HepG2 (cell line): Measurements from ENCODE around the gene IL1RAP. TPM values are rescaled to one million over a fixed set of nuclear protein-coding genes. Genes with fewer than 3 reads are reported as not detected.
A peak's percentile ranks its signal among the peaks of the same experiment; 100 is the strongest.

Source experiments
- ATAC-seq: fragments of 200-7000 bp; cut with Tn5 transposase; 3 replicates; pipeline ENCODE4 v1.9.1; 2020; ENCODE audit warnings: mild to moderate bottlenecking, moderate library complexity
- BruUV-seq: library from RNA; stranded (reverse); fragments of 400-500 nt; replicated peaks from 2 replicates; lab custom pipeline; 2021; lab: Mats Ljungman, UMichigan
- CTCF ChIA-PET: fragments of 300-600 bp; formaldehyde crosslinking; extraction: SDS; loops from one replicate; lab custom pipeline; 2021; ENCODE audit warnings: low total read pairs, inconsistent platforms, low intra/inter-chr PET ratio; lab: Yijun Ruan, JAX
- POLR2A ChIA-PET: fragments of 350-600 bp; sonication (Branson Sonifier 250); formaldehyde crosslinking; loops from one replicate; lab custom pipeline; 2020; ENCODE audit warnings: antibody characterized with exemption, inconsistent platforms; lab: Yijun Ruan, JAX
- DNase-seq: peaks from one replicate; pipeline ENCODE4 v3.0.0-alpha.2; 2015; ENCODE audit warnings: low spot score
- FAIRE-seq: peaks from 3 replicates; lab custom pipeline; 2011; peaks lifted over from hg19 to GRCh38; lab: Jason Lieb, UNC
- H2AFZ ChIP-seq: one replicate; pipeline ENCODE4 v1.6.1; 2011; ENCODE audit warnings: low read length, inconsistent platforms
- H3K27ac ChIP-seq: fragments of 300-600 bp; 3 replicates; pipeline ENCODE4 v1.8.0; 2011; ENCODE audit warnings: mixed run types, mild to moderate bottlenecking, mixed read lengths, low read length, inconsistent platforms; ENCODE audit not compliant: insufficient read depth; ENCODE audit errors: extremely low read length
- H3K27me3 ChIP-seq, 2 experiments: fragments of 200-600 bp in 1 of 2; 2 replicates in 1 of 2; 3 replicates in 1 of 2; pipeline versions ENCODE4 v1.6.0 to v1.8.0; 2011; ENCODE audit warnings: low read length in 2 of 2, mild to moderate bottlenecking in 2 of 2, moderate library complexity in 2 of 2, inconsistent platforms in 1 of 2; ENCODE audit not compliant: insufficient read depth in 2 of 2, control insufficient read depth in 1 of 2
- H3K36me3 ChIP-seq, 2 experiments: fragments of 200-600 bp in 1 of 2; replicated peaks in 1 of 2; 2 replicates in 1 of 2; 3 replicates in 1 of 2; pipeline versions ENCODE4 v1.5.1 to v1.8.0; 2011; ENCODE audit warnings: low read length in 2 of 2, inconsistent platforms in 1 of 2; ENCODE audit not compliant: insufficient read depth in 2 of 2, control insufficient read depth in 1 of 2
- H3K4me1 ChIP-seq: 2 replicates; pipeline ENCODE4 v1.5.1; 2012; ENCODE audit warnings: low read length, inconsistent platforms; ENCODE audit not compliant: insufficient read depth
- H3K4me2 ChIP-seq: 2 replicates; pipeline ENCODE4 v1.6.0; 2011; ENCODE audit warnings: low read depth, low read length, inconsistent platforms
- H3K4me3 ChIP-seq, 3 experiments: fragments of 200-600 bp in 1 of 3; sonication (generic), shearing (Covaris generic) in 1 of 3; replicated peaks in 1 of 3; 2 replicates each; pipeline ENCODE4 v1.5.1; 2011 to 2016; ENCODE audit warnings: low read length in 3 of 3, inconsistent platforms in 2 of 3, low read depth in 2 of 3, mild to moderate bottlenecking in 2 of 3, control low read depth in 1 of 3, mixed read lengths in 1 of 3; ENCODE audit not compliant: insufficient read depth in 1 of 3
- H3K79me2 ChIP-seq: one replicate; pipeline ENCODE4 v1.6.1; 2011; ENCODE audit warnings: low read length, inconsistent platforms; ENCODE audit not compliant: insufficient read depth
- H3K9ac ChIP-seq: 2 replicates; pipeline ENCODE4 v1.6.0; 2011; ENCODE audit warnings: mild to moderate bottlenecking, low read depth, low read length, inconsistent platforms; ENCODE audit not compliant: insufficient read depth
- H3K9me3 ChIP-seq: 2 replicates; pipeline ENCODE4 v1.5.1; 2012; ENCODE audit warnings: mild to moderate bottlenecking, low read length
- H4K20me1 ChIP-seq: 2 replicates; pipeline ENCODE4 v1.6.0; 2011; ENCODE audit warnings: inconsistent platforms, mild to moderate bottlenecking, low read length, moderate library complexity; ENCODE audit not compliant: insufficient read depth
- CAMTA2 ChIP-seq: sonication (generic); formaldehyde crosslinking; IDR thresholded peaks from 2 replicates; pipeline ENCODE4 v1.4.0; 2020; ENCODE audit warnings: mild to moderate bottlenecking, missing genetic modification reagents, borderline replicate concordance
- FOXP1 ChIP-seq, 2 experiments: fragments of 450-650 bp in 1 of 2; IDR thresholded peaks; 2 replicates each; pipeline ENCODE4 v1.6.1; 2017 to 2018; ENCODE audit warnings: antibody characterized with exemption in 1 of 2
- KDM1A ChIP-seq: IDR thresholded peaks from 2 replicates; pipeline ENCODE4 v1.6.1; 2016; ENCODE audit warnings: missing compliant biosample characterization
- PITX1 ChIP-seq: sonication (generic); formaldehyde crosslinking; IDR thresholded peaks from 2 replicates; pipeline ENCODE4 v1.5.1; 2020; ENCODE audit warnings: mild to moderate bottlenecking, missing genetic modification reagents
- PLRG1 ChIP-seq: fragments of 450-650 bp; conservative IDR thresholded peaks from 2 replicates; pipeline ENCODE4 v1.6.1; 2016
- RCOR2 ChIP-seq: IDR thresholded peaks from 2 replicates; pipeline ENCODE4 v1.6.1; 2016; ENCODE audit warnings: missing biosample characterization, missing genetic modification reagents
- RNF2 ChIP-seq: fragments of 450-650 bp; conservative IDR thresholded peaks from 2 replicates; pipeline ENCODE4 v1.6.1; 2016; ENCODE audit warnings: low read depth
- SMC3 ChIP-seq: IDR thresholded peaks from 2 replicates; pipeline ENCODE4 v1.6.1; 2011; ENCODE audit warnings: low read length, improper control_type of control experiment
- SP4 ChIP-seq: sonication (generic); formaldehyde crosslinking; IDR thresholded peaks from 2 replicates; pipeline ENCODE4 v1.8.1; 2023; ENCODE audit warnings: mild to moderate bottlenecking, missing genetic modification reagents
- TFDP1 ChIP-seq: IDR thresholded peaks from 2 replicates; pipeline ENCODE4 v1.6.1; 2016; ENCODE audit warnings: missing compliant biosample characterization, missing genetic modification reagents, borderline replicate concordance
- ZNF260 ChIP-seq: sonication (generic); formaldehyde crosslinking; IDR thresholded peaks from 2 replicates; pipeline ENCODE4 v1.4.0; 2020; ENCODE audit warnings: missing genetic modification reagents, low read depth, mild to moderate bottlenecking, borderline replicate concordance
- ZNF576 ChIP-seq: sonication (generic); formaldehyde crosslinking; IDR thresholded peaks from 2 replicates; pipeline ENCODE4 v1.4.0; 2020; ENCODE audit warnings: mild to moderate bottlenecking, missing genetic modification reagents
- ZNF607 ChIP-seq: sonication (generic); formaldehyde crosslinking; IDR thresholded peaks from 2 replicates; pipeline ENCODE4 v1.5.1; 2020; ENCODE audit warnings: missing genetic modification reagents, mild to moderate bottlenecking, borderline replicate concordance
- ZNF7 ChIP-seq: IDR thresholded peaks from 2 replicates; pipeline ENCODE4 v1.6.1; 2016; ENCODE audit warnings: missing biosample characterization, missing genetic modification reagents
- WGBS: methylation state at CpG from one replicate; pipeline ENCODE4 v1.1.6; 2017; ENCODE audit warnings: low lambda C conversion rate; 5-methylcytosine and 5-hydroxymethylcytosine counted together
- in situ Hi-C: cut with HindIII; loops from 2 replicates; pipeline ENCODE4 v1.10.0; 2017; ENCODE audit warnings: low pct_unique_long_range_greater_than_20kb; ENCODE audit not compliant: extremely low pct_ligation_motif_present
- intact Hi-C: fragments of 100-400 bp; cut with micrococcal nuclease; formaldehyde crosslinking; loops from one replicate; pipeline ENCODE4 v1.10.0; 2022; ENCODE audit not compliant: unreplicated experiment
- polyA plus RNA-seq, 8 experiments: library from polyadenylated mRNA; depleted of rRNA in 3 of 8; stranded (reverse) in 7 of 8; unstranded in 1 of 8; fragments of >200 nt; fragmentation: Illumina TruSeq in 4 of 8; extraction: Trizol in 4 of 8; gene quantifications; 2 replicates each; pipeline versions ENCODE4 v1.2.1 to v1.2.3, GENCODE V29; 2011 to 2016; ENCODE audit warnings: low read depth in 4 of 8, missing spikeins in 1 of 8, mixed read lengths in 1 of 8; ENCODE audit not compliant: insufficient read depth in 1 of 8
- total RNA-seq, 5 experiments: library from RNA; depleted of rRNA; stranded (reverse); fragments of >200 nt; fragmentation: Illumina TruSeq; extraction: Trizol; gene quantifications; 2 replicates each; pipeline ENCODE4 v1.2.3, GENCODE V29; 2016; ENCODE audit warnings: low read depth in 1 of 5
- TF ChIP-seq, protein P1 (sequence below): IDR thresholded peaks from 2 replicates; pipeline ENCODE4 v1.6.1; 2016; ENCODE audit warnings: low read depth, borderline replicate concordance
- TF ChIP-seq, protein P2 (sequence below): sonication (generic); formaldehyde crosslinking; IDR thresholded peaks from 2 replicates; pipeline ENCODE4 v1.4.0; 2020; ENCODE audit warnings: missing genetic modification reagents

The IL1RAP gene
- total and polyA plus RNA-seq, 2 of the 13 experiments (the other 11 are each of a cell fraction or from before 2014, with no cell fraction given) = 18.3 to 54.9 TPM

GRCh38 chr3:190566043-190566933 lies 52.4 kb downstream of the IL1RAP start:
- intact Hi-C loops = loop anchor here (2.0 to 5.0 kb wide), 2 partner anchors 51 kb away; partner anchors contain the start of gene IL1RAP
- no peaks in the 10 kb centered on the region for H3K79me2 ChIP-seq
- peak; percentile 97 for ATAC-seq
- H3K27me3 ChIP-seq = no peaks in the 10 kb centered on the region
- H3K4me3 ChIP-seq = no peak overlapping the region; a peak in 1 of 6 replicates
- in situ Hi-C loops = no loop called here
- ChIA-PET CTCF (no interaction called here), POLR2A (interaction anchor here (1.0 kb wide), 3 partner anchors 17 to 244 kb away, joined by 3 to 4 read pairs (median 3); partner anchors contain the start of gene CLDN1)
- no peak overlapping the region for H2AFZ ChIP-seq
- H3K27ac ChIP-seq = peak overlapping the region; percentile 75
- peak; percentile 98 for DNase-seq
- peak; percentile 47 for FAIRE-seq
- no peaks in the 10 kb centered on the region for H3K9me3 ChIP-seq
- peak overlapping the region; percentile 28 for H3K4me2 ChIP-seq
- peaks cover 37% of the 10 kb centered on the region for H3K4me1 ChIP-seq
- H4K20me1 ChIP-seq = no peaks in the 10 kb centered on the region
- H3K9ac ChIP-seq = peak overlapping the region; percentile 33
- WGBS = 46% methylated on average over 6 of the region's 6 CpGs
- no TSS peak for BruUV-seq
- peaks cover 4 to 5% of the 10 kb centered on the region in 2 experiments; a peak in 3 of 5 replicates for H3K36me3 ChIP-seq
- TF ChIP-seq ZNF607 (CRISPR knock-in tag) = 0 out of 2 replicates have a peak, but pooled peaks have one; percentile 64
- TF ChIP-seq, protein P1, sequence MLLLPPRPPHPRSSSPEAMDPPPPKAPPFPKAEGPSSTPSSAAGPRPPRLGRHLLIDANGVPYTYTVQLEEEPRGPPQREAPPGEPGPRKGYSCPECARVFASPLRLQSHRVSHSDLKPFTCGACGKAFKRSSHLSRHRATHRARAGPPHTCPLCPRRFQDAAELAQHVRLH (CRISPR knock-in tag) = peak; percentile 94
- no peak for TF ChIP-seq RNF2
- no peak for TF ChIP-seq ZNF576 (CRISPR knock-in tag)
- TF ChIP-seq, protein P2, sequence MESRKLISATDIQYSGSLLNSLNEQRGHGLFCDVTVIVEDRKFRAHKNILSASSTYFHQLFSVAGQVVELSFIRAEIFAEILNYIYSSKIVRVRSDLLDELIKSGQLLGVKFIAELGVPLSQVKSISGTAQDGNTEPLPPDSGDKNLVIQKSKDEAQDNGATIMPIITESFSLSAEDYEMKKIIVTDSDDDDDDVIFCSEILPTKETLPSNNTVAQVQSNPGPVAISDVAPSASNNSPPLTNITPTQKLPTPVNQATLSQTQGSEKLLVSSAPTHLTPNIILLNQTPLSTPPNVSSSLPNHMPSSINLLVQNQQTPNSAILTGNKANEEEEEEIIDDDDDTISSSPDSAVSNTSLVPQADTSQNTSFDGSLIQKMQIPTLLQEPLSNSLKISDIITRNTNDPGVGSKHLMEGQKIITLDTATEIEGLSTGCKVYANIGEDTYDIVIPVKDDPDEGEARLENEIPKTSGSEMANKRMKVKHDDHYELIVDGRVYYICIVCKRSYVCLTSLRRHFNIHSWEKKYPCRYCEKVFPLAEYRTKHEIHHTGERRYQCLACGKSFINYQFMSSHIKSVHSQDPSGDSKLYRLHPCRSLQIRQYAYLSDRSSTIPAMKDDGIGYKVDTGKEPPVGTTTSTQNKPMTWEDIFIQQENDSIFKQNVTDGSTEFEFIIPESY (CRISPR knock-in tag) = peak; percentile 90
- TF ChIP-seq FOXP1 (IDR thresholded peaks at IDR 0.05) = no peak
- TF ChIP-seq FOXP1 (CRISPR knock-in tag; IDR thresholded peaks at IDR 0.05) = peak; percentile 86
- no peak for TF ChIP-seq ZNF7 (CRISPR knock-in tag)
- TF ChIP-seq PITX1 (CRISPR knock-in tag) = peak; percentile 80
- no peak for TF ChIP-seq ZNF260 (CRISPR knock-in tag)
- peak; percentile 54 for TF ChIP-seq SP4 (CRISPR knock-in tag)
- TF ChIP-seq CAMTA2 (CRISPR knock-in tag) = no peak
- peak; percentile 71; the same call in 1 of the 2 replicates for TF ChIP-seq KDM1A
- peak; percentile 29; the same call in 1 of the 2 replicates for TF ChIP-seq SMC3
- no peak for TF ChIP-seq PLRG1
- TF ChIP-seq RCOR2 (CRISPR knock-in tag) = peak; percentile 95
- TF ChIP-seq TFDP1 = peak; percentile 58; the same call in 1 of the 2 replicates
